ENCODE measurements around the gene DCHS2.

The DCHS2 gene

GRCh38 chr4:154521607-154522006 is 30.0 kb upstream of the DCHS2 start:
- H3K4me3 ChIP-seq (ENCODE audit: low read depth, low read length), result no peak overlapping the region
- no peak for TF ChIP-seq CTCF (IDR thresholded peaks at IDR 0.05; ENCODE audit: low read depth, low read length)
- in situ Hi-C loops (cut with HindIII; ENCODE audit: low sequenced_read_pairs), result no loop called here
- no peak for DNase-seq (ENCODE audit: low read depth, low spot score)

GRCh38 chr4:154519214-154519613 is 27.6 kb upstream of the DCHS2 start:
- in situ Hi-C loops (cut with HindIII; ENCODE audit: low sequenced_read_pairs), result no loop called here
- no peak overlapping the region for H3K4me3 ChIP-seq (ENCODE audit: low read depth, low read length)
- no peak for TF ChIP-seq CTCF (IDR thresholded peaks at IDR 0.05; ENCODE audit: low read depth, low read length)
- DNase-seq (ENCODE audit: low read depth, low spot score), result no peak

- TF ChIP-seq CTCF (IDR thresholded peaks at IDR 0.05; ENCODE audit: low read depth, low read length), result no peak
- no peak for DNase-seq (ENCODE audit: low read depth, low spot score)
- in situ Hi-C loops (cut with HindIII; ENCODE audit: low sequenced_read_pairs), result no loop called here
- H3K4me3 ChIP-seq (ENCODE audit: low read depth, low read length), result no peak overlapping the region
Measured at GRCh38 chr4:154517591-154517990, 26.0 kb upstream of the DCHS2 start.

- DNase-seq (ENCODE audit: low read depth, low spot score), result no peak
- H3K4me3 ChIP-seq (ENCODE audit: low read depth, low read length), result no peak overlapping the region
- in situ Hi-C loops (cut with HindIII; ENCODE audit: low sequenced_read_pairs), result no loop called here
- TF ChIP-seq CTCF (IDR thresholded peaks at IDR 0.05; ENCODE audit: low read depth, low read length), result no peak
Measured at GRCh38 chr4:154516318-154517029, 24.9 kb upstream of the DCHS2 start.

- no peak for TF ChIP-seq CTCF (IDR thresholded peaks at IDR 0.05; ENCODE audit: low read depth, low read length)
- H3K4me3 ChIP-seq (ENCODE audit: low read depth, low read length), result no peak overlapping the region
- no peak for DNase-seq (ENCODE audit: low read depth, low spot score)
- in situ Hi-C loops (cut with HindIII; ENCODE audit: low sequenced_read_pairs), result no loop called here
Measured at GRCh38 chr4:154511981-154512380, 20.4 kb upstream of the DCHS2 start.

- no peak overlapping the region for H3K4me3 ChIP-seq (ENCODE audit: low read depth, low read length)
- DNase-seq (ENCODE audit: low read depth, low spot score), result no peak
- TF ChIP-seq CTCF (IDR thresholded peaks at IDR 0.05; ENCODE audit: low read depth, low read length), result no peak
- in situ Hi-C loops (cut with HindIII; ENCODE audit: low sequenced_read_pairs), result no loop called here
Measured at GRCh38 chr4:154511548-154511947, 19.9 kb upstream of the DCHS2 start.

Measured in astrocyte of the spinal cord (primary cell).